HepG2 (cell line): ENCODE measurements around the gene XPO1.

Source experiments
- NPAS2 ChIP-seq: sonication (generic); formaldehyde crosslinking; IDR thresholded peaks from 2 replicates; pipeline ENCODE4 v1.8.0; 2022; ENCODE audit warnings: mild to moderate bottlenecking, missing genetic modification reagents, borderline replicate concordance
- ZNF337 ChIP-seq: sonication (generic); formaldehyde crosslinking; IDR thresholded peaks from 2 replicates; pipeline ENCODE4 v1.5.1; 2020; ENCODE audit warnings: missing genetic modification reagents, low read depth, mild to moderate bottlenecking, borderline replicate concordance

GRCh38 chr2:61557381-61557780, 19.2 kb upstream of the XPO1 start:
- TF ChIP-seq NPAS2 (no peak), ZNF337 (no peak)
